ENCODE data around the gene EBLN2.

- TF ChIP-seq, protein P1, sequence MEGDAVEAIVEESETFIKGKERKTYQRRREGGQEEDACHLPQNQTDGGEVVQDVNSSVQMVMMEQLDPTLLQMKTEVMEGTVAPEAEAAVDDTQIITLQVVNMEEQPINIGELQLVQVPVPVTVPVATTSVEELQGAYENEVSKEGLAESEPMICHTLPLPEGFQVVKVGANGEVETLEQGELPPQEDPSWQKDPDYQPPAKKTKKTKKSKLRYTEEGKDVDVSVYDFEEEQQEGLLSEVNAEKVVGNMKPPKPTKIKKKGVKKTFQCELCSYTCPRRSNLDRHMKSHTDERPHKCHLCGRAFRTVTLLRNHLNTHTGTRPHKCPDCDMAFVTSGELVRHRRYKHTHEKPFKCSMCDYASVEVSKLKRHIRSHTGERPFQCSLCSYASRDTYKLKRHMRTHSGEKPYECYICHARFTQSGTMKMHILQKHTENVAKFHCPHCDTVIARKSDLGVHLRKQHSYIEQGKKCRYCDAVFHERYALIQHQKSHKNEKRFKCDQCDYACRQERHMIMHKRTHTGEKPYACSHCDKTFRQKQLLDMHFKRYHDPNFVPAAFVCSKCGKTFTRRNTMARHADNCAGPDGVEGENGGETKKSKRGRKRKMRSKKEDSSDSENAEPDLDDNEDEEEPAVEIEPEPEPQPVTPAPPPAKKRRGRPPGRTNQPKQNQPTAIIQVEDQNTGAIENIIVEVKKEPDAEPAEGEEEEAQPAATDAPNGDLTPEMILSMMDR (IDR thresholded peaks at IDR 0.05), result no peak
- TF ChIP-seq POLR2A (IDR thresholded peaks at IDR 0.05), result no peak
Measured at GRCh38 chr3:73041537-73041936, 19.9 kb upstream of the EBLN2 start.

All from testis (tissue), 2 donors.